Inferior parietal cortex (tissue), 1 donor: Measurements from ENCODE around the gene TINAG.
"Not testable (repeated sequence)": the region's sequence is repeated elsewhere in the genome, so short reads cannot be mapped to it uniquely, and the experiment has no call there.

ENCODE experiments used
- DNase-seq: peaks from one replicate; pipeline ENCODE4 v3.0.0-alpha.2; 2016; ENCODE audit errors: extremely low spot score

Gene TINAG

DNA sequence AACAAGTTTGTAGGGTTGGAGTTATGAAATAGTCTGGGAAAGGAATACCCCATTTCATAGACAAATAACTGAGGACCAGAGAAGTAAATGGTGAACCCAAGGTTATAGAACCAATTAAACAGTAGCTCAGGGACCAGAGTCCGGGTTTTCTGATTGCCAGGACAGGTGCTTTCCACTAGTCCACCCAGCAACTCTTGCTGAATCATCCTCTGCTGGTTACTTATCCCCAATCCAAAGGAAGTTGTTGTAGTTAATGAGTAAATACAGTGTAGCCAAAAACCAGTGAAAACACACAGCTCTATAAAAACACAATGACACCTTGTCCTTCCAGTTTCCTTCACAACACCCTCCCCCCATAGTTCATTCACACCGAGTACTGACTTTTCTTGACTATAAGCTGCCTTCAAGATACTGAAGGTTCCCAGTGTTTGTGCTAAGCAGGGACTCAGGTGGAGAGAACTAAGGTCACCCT is 766 bp upstream of the TINAG start:
- DNase-seq: no peak

DNA sequence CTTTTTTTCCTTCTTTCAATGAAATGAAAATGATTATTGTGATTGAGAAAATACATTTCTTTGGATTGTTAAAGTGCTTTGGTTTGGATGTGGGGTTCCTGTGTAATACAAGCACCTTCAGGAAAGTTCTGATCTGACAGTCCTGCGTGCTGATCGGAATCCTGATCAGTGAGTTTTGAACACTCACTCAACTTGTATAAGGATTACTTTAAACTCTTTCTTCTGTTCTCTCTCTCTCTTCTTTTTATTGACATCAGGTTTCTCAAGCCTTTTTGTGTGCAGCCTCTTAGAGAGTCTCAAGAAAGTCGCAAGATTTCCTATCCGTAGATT is 710 bp downstream of the TINAG start:
- DNase-seq: no peak

DNA sequence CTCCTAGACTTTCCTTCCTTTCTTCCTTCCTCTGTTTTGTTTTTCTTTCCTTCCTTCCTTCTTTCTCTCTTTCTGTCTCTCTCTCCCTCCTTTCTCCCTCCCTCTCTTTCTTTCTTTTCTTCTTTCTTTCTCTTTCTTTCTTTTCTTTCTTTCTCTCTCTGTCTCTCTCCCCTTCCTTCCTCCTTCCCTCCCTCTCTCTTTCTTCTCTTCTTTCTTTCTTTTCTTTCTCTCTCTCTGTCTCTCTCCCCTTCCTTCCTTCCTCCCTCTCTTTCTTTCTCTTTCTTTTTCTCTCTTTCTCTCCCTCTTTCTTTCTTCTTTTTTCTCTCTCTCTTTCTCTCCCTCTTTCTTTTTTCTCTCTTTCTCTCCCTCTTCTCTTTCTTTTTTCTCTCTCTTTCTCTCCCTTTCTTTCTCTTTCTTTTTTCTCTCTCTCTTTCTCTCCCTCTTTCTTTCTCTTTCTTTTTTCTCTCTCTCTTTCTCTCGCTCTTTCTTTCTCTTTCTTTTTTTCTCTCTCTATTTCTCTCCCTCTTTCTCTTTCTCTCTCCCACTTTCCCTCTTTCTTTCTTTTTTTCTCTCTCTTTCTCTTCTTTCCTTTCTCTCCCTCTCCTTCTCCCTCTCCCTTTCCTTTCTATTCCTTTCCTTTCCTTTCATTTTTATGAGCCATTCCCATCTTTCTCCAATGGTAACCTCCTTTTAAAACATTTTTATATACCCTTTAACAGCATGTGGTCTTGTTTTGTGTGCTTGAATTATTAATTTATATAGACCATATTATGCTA is 2.3 kb downstream of the TINAG start:
- DNase-seq: no peak

DNA sequence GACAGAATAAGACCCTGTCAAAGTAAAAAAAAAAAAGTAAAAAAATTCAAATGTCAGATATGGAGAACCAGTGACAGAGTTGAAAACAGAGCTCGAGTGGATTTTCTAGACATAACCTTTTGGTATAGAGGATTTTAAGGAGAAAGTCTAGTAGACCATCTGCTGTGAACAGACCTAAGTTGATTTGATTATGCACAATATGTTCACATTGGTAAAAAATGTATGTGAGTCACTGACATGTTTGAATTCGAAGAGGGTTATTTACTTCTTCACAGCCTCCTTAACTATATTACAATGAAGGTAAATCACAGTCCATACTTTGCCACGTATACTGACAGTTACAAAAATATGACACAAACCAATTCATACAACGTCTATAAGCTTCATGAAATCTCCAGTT is 7.4 kb downstream of the TINAG start:
- no peak for DNase-seq

DNA sequence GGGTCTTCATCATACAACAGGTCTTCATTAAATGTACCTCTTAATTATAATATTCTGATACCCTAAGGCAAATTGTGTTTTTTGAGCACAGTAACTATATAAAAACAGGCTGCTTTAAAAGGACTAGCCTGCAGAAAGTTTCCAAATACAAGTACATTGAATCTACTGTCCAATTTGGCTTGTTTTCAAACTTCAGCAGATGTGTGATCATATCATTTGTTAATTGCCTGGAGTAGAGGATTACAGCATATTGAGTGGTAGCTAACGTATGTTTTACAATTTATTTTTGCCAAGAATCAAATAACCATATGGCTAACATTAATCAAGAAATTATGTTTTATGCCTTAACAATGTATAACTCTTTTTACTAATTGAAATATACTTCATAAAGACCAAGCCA is 12.6 kb downstream of the TINAG start:
- DNase-seq: no peak

DNA sequence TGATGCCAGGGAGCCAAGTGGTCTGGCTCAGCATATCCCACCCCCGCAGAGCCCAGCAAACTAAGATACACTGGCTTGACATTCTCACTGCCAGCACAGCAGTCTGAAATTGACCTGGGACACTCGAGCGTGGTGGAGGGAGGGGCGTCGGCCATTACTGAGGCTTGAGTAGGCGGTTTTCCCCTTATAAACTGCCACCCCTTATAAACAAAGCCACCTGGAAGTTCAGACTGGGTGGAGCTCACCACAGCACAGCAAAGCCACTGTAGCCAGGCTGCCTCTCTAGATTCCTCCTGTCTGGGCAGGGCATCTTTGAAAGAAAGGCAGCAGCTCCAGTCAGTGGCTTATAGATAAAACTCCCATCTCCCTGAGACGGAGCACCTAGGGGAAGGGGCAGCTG is 19.4 kb downstream of the TINAG start:
- DNase-seq: no peak

DNA sequence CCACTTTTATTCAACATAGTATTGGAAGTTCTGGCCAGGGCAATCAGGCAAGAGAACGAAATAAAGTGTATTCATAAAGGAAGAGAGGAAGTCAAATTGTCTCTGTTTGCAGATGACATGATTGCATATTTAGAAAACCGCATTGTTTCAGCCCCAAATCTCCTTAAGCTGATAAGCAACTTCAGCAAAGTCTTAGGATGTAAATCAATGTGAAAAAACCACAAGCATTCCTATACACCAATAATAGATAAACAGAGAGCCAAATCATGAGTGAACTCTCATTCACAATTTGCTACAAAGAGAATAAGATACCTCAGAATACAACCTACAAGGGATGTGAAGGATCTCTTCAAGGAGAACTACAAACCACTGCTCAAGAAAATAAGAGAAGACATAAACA is 23.3 kb downstream of the TINAG start:
- not testable (repeated sequence) for DNase-seq

DNA sequence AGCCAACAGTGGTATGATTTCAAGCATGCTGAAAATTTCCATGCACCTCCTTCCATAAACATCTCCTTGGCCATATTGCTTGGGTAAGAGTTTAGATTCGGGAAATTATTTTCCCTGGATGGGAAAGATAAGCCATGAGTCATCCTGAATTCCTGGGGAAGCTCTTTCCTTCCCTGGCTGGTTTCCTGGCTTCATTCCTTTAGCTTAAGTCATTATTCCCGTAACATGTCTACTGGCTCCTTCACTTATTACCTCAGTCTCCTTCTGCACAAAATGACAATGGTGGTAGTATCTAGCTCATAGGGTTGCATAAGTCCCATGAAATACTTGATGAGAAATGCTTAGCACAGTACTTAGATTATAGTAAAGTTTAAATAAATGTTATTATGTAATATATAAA is 27.6 kb downstream of the TINAG start:
- no peak for DNase-seq

DNA sequence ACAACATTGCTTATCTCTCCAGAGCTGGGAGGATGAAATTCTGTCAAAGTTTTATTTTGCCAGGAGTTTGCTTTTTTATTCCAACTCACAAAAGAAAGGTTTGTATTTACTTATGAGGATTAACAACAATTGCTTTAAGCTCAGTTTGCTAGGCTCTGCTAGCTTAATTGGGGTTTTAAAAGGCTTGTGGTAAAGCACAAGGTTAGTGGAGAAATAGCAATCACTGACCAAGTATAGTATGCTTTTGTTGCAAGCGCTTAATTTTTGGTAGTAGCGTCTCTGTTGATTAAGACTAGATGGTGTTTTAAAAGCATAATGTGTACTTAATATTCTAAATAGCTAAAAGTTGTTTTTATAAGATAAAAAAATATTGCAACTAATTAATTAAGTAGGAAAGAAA is 45.7 kb downstream of the TINAG start:
- no peak for DNase-seq

DNA sequence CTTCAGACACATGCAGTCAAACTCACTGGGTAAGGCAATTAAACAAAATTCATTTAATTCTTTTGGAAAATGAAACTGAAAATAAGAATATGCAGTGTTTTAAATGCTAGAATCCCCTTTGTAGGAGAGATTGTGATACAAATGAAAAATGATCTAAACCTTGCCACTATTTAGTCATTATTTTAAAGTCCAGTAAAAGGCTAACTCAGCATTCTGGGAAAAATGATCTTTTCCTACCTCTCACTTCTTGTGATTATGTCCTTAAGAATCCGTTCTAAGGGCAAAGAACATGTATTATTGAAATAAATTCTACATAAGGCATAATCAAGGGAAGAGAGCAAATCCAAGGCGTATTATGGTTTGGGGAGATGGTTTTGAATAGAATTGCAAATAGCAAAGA is 46.4 kb downstream of the TINAG start:
- no peak for DNase-seq

DNA sequence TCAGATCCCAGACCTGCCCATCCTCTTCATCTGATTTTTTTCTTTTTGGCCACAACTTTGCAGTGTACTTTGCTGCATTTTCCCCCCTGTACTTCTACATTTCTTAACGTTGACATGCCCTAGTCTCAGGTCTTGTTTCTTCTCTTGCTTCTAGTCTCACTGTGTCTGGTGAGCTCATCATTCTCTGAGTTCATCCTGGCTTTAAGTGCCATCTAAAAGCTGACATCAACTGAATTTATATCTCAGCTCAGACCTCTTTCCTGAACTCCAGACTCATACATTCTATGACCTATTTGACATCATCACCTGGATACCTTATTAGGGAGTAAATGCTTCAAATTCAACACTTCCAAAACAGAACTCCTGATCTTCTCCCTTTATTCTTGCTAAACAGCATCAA is 48.9 kb downstream of the TINAG start:
- no peak for DNase-seq

DNA sequence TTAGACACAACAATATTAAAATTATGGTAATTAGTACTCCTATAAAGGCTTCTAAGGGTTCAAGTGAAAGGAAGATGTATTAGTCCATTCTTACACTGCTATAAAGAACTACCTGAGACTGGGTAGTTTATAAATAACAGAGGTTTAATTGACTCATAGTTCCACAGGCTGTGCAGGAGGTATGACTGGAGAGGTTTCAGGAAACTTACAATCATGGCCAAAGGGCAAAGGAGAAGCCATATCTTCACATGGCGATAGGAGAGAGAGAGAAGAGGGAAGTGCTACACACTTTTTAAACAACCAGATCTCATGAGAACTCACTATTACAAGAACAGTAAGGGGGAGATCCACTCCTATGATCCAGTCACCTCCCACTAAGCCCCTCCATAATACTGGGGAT is 52.9 kb downstream of the TINAG start:
- DNase-seq: no peak

DNA sequence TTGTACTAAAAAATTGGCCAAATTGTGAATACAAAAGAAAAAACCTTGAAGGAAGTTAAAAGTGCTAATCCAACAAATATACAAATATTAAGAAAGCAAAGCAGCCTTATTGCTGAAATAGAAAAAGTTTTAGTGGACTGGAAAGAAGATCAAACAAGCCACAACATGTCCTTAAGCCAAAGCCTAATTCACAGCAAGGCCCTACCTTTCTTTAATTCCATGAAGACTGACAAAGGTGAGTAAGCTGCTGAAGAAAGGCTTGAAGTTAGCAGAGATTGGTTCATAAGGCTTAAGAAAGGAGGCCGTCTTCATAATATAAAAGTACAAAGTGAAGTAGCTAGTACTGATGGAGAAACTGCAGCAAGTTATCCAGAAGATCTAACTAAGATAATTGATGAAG is 53.5 kb downstream of the TINAG start:
- no peak for DNase-seq

DNA sequence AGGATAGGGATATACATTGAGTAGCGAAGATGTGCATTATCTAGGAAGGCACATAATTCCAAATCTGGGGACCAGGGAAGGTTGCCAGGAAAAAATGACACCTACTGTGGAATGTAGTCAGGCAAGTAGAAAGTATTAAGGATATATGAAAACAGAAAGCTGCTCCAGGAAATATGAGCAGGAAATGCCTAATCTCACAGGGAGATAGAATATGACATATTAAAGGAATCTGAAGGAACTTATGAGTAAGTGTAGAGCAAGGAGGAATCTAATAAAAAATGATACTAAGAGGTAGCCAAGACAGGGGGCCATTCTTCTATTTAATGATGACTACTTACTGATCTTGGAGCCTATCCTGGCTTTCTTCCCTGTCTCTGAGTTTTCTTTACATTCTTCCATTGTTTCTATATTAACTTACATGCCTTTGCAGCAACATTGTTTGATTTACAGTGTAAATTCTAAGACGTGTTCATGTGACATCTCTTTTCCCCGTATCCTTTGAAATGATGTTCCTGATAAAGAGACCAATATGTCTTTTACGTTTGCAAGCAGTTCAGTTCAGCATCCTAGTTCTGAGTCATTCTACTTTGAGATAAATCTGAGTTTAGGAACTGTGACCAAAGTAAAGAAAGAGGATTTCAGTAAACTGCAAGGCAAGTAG is 58.6 kb downstream of the TINAG start:
- DNase-seq: no peak

DNA sequence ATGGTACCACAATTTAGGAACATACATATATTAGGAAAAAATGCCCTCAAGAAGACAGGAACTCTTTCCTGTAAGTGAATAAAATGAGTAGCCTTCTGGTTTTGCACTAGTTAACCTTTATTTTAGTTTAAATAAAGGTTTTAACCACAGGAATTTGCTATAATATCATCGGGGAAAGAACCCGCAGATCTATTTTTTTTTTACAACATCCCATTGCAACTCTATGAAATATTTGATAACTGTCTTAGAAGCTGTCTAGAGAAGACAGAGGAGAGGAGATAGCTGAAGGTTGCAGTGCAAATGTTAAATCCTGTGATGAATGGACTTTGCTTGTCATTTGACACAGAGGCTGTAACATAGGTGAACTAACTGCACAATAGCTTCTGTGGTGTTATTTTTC is 69.5 kb downstream of the TINAG start:
- DNase-seq: no peak

DNA sequence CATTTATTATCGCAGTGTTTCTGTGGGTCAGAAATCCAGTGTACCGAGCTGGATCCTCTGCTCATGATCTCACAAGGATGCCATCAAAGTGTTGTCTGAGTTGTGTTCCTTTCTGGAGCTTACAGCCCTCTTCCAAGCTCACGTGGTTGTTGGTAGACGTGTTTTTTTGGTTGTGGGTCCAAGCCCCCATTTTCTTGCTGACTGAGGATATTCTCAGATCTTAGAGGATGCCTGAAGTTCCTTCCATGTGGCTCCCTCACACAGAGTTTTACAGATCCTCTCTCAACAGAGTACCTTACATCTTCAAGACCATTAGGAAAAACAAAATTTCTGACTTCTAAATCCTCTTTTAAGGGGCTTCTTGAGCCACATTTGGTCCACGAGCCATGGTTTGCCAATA is 78.1 kb downstream of the TINAG start:
- DNase-seq: no peak

DNA sequence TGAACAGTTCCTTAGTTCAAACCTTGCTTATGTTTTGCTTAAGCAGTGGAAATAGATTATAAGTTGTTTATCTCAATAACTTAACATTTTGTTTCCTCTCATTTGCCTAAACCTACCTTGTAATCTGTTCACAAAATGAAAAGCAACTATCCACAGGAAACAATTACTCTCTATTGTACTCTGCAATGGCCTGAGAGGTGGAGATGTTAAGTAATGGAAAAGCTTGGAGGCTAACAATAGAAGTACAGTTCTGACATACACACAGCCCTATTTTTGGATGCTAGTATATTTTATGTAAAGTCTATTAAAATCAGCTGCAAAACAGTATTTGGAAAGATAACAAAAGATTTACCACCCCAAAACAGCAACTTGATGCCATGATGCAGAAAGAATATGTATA is 82.1 kb downstream of the TINAG start:
- DNase-seq: no peak

DNA sequence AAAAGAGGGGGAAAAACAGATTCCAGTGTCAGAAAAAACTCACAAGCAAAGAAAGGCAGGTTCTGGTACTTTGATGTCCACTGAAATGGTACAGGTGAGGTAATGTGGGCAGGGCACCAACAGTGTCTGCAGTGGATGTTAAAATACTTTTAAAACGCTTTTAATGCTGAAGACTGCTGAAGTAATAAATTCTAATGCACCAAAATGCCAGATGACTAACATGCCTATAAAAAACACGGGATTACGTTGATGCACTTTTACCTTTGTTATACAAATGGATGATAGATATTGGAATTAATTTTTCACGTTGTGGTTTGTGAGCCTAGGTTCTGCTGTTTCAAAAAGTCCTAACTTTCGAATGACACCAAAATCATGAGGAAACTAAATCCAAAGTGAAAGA is 83.3 kb downstream of the TINAG start:
- no peak for DNase-seq

DNA sequence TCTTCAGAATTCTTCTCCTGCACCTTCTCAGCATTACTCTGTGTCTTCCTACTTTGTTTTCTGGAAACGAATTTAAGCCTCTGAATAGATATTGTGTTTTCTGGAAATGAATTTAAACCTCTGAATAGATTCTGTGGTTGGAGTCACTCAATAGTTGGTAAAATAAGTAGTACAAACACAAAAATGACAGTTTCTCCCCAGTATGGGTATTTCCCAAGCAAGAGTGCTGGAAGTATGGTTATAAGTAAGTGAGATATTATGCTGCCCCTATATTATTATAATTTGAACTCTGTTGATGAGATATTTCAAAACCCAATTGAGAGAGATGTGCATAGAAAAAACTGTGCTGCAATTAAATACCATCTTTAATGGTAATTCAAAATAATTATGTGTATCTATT is 94.9 kb downstream of the TINAG start:
- DNase-seq: no peak

DNA sequence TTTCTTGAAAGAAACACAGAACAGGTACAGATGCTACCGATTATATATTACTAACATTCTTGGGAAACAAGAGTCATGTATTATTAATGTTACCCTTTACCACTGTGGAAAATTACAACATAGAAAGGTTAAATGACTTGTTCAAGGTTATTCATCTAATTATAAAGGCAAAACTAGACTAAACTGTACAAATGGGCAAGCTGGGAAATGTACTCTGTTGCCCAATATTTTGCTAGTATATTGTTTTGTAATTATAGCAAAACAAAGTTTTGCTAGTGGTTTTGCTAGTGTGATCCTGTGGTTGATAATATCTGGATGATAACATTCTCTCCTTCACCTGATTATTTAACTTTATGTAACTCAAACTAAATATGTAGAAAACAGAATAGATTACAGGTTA is 96.5 kb downstream of the TINAG start:
- no peak for DNase-seq

DNA sequence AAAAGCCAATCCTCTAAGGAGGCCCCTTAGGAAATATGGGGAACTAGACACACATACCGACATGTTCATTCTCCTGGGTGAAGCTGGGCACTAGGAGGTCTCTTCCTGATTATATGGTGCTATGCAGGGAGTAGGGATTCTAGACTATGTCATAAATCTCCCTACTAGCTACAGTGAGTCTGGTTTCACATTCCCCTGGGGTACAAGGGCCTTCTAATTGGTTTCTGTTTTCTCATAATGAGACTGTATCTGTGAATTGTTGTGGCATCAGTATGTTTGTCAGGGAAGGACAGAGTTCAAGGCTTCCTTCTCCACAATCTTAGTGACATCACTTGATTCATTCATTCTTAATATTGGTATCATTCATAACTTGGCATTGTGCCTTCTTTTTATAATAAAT is 103.5 kb downstream of the TINAG start:
- DNase-seq: no peak

DNA sequence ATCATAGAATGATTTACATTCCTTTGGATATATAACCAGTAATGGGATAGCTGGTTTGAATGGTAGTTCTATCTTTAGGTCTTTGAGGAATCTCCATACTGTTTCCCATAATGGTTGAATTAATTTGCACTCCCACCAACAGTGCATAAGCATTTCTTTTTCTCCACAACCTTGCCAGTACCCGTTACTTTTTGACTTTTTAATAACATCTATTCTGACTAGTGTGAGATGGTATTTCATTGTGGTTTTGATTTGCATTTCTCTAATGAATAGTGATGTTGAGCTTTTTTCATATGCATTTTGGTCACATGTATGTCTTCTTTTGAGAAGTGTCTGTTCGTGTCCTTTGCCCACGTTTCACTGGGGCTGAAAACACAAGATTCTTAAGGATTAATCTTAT is 107.3 kb downstream of the TINAG start:
- DNase-seq: no peak

DNA sequence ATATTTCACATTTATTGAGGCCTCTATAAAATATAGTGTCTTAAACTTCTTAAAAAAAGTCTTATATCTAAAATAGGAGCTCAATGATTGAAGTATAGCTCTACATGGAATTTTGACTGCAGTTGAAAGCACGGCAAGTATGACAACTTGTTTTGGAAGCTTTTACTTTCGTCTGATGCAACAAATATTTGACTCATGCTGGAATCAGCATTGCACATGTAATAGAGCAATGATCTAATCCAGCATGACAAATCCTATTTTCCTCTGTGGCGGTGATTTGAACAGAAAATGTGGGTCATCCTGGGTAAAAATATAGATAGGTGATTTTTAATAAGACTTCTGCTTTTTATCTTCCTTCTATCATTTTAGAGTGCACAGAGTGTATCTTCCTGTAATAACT is 111.6 kb downstream of the TINAG start:
- no peak for DNase-seq

DNA sequence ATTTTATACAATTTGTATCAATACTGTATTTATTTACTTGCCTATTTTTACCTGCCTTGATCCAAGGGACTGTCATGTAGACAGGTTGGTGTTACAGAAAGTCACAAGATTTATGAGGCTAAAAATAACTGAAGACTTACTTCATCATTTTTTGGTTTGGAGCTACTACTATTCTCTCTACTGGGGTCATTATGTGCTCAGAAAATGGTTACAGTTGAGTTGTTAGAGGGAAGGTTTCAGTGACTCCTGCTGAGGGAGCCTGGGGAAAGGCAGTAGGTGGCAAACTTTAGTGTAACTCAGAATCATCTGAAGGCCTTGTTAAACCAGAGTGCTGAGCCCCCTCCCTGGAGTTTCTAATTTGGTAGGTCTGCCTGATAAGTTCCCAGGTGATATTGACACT is 118.8 kb downstream of the TINAG start:
- no peak for DNase-seq
